GM23338 (cell line): ENCODE results near the gene MFAP4. TPM values are rescaled to one million over a fixed set of nuclear protein-coding genes. Genes with fewer than 3 reads are reported as not detected.

Source experiments
- ATAC-seq: fragments of 200-7000 bp; cut with Tn5 transposase; 3 replicates; pipeline ENCODE4 v1.9.1; 2020
- DNase-seq: peaks from one replicate; pipeline ENCODE4 v3.0.0-alpha.2; 2015; ENCODE audit warnings: low spot score
- H2AFZ ChIP-seq: fragments of 200-600 bp; sonication (generic); 2 replicates; pipeline ENCODE4 v1.8.0; 2016; ENCODE audit warnings: antibody characterized with exemption, mild to moderate bottlenecking, moderate library complexity
- H3F3A ChIP-seq: fragments of 200-600 bp; sonication (generic); replicated peaks from 2 replicates; pipeline ENCODE4 v1.8.0; 2017; ENCODE audit warnings: antibody characterized with exemption, mixed run types, low read depth
- H3K27ac ChIP-seq: fragments of 200-600 bp; sonication (generic); 2 replicates; pipeline ENCODE4 v1.6.1; 2016; ENCODE audit warnings: low read depth
- H3K27me3 ChIP-seq: fragments of 200-600 bp; sonication (generic); 2 replicates; pipeline ENCODE4 v1.8.0; 2016; ENCODE audit warnings: mild to moderate bottlenecking, mixed run types, moderate library complexity; ENCODE audit not compliant: insufficient read depth
- H3K36me3 ChIP-seq: fragments of 200-600 bp; sonication (generic); 2 replicates; pipeline ENCODE4 v1.8.0; 2016; ENCODE audit warnings: mild to moderate bottlenecking; ENCODE audit not compliant: insufficient read depth
- H3K4me1 ChIP-seq: fragments of 200-600 bp; sonication (generic); 2 replicates; pipeline ENCODE4 v1.8.0; 2016; ENCODE audit warnings: mild to moderate bottlenecking, moderate library complexity; ENCODE audit not compliant: insufficient read depth
- H3K4me2 ChIP-seq: fragments of 200-600 bp; sonication (generic); 2 replicates; pipeline ENCODE4 v1.7.1; 2017; ENCODE audit warnings: mixed run types
- H3K4me3 ChIP-seq: fragments of 200-600 bp; sonication (generic); 2 replicates; pipeline ENCODE4 v1.6.1; 2016; ENCODE audit warnings: mixed run types
- H3K79me2 ChIP-seq: fragments of 200-600 bp; sonication (generic); replicated peaks from 2 replicates; pipeline ENCODE4 v1.8.0; 2017; ENCODE audit warnings: mild to moderate bottlenecking; ENCODE audit not compliant: insufficient read depth
- H3K9me2 ChIP-seq: fragments of 200-600 bp; sonication (generic); 2 replicates; pipeline ENCODE4 v1.8.0; 2017; ENCODE audit not compliant: insufficient read depth
- H4K20me1 ChIP-seq: fragments of 200-600 bp; sonication (generic); replicated peaks from 2 replicates; pipeline ENCODE4 v1.8.0; 2017; ENCODE audit warnings: mild to moderate bottlenecking; ENCODE audit not compliant: insufficient read depth
- H3K27ac Mint-ChIP-seq: 2 replicates; pipeline ENCODE4 v1.8.0; 2020; ENCODE audit warnings: inconsistent platforms, mild to moderate bottlenecking, moderate library complexity, mixed read lengths
- H3K27me3 Mint-ChIP-seq: 3 replicates; pipeline ENCODE4 v1.8.0; 2022; ENCODE audit warnings: low read depth, mild to moderate bottlenecking, moderate library complexity, mixed read lengths, inconsistent platforms; ENCODE audit not compliant: insufficient read depth, poor library complexity
- H3K36me3 Mint-ChIP-seq: 3 replicates; pipeline ENCODE4 v1.8.0; 2021; ENCODE audit warnings: low read depth, mild to moderate bottlenecking, inconsistent platforms, moderate library complexity, mixed read lengths
- H3K4me1 Mint-ChIP-seq: 3 replicates; pipeline ENCODE4 v1.8.0; 2020; ENCODE audit warnings: mild to moderate bottlenecking, inconsistent platforms, mixed read lengths
- H3K4me3 Mint-ChIP-seq: 3 replicates; pipeline ENCODE4 v1.8.0; 2021; ENCODE audit warnings: moderate library complexity, mild to moderate bottlenecking, inconsistent platforms, mixed read lengths
- H3K9me3 Mint-ChIP-seq: 3 replicates; pipeline ENCODE4 v1.8.0; 2020; ENCODE audit warnings: moderate library complexity, mild to moderate bottlenecking, inconsistent platforms, mixed read lengths
- CREB1 ChIP-seq: fragments of 250-450 bp; sonication (Bioruptor Pico); IDR thresholded peaks from 2 replicates; pipeline ENCODE4 v1.5.0; 2020; ENCODE audit warnings: low read depth, mild to moderate bottlenecking, moderate library complexity
- CTCF ChIP-seq, 2 experiments: fragments of 200-600 bp in 1 of 2; sonication (generic) in 1 of 2; conservative IDR thresholded peaks; 2 replicates each; pipeline versions ENCODE4 v1.5.1 to v1.6.1; 2016 to 2017; ENCODE audit warnings: antibody characterized with exemption in 2 of 2, low read depth in 2 of 2, mild to moderate bottlenecking in 2 of 2, moderate library complexity in 1 of 2
- ETS1 ChIP-seq: IDR thresholded peaks from 2 replicates; pipeline ENCODE4 v1.6.1; 2016; ENCODE audit warnings: antibody characterized with exemption
- EZH2 ChIP-seq: fragments of 200-600 bp; sonication (generic); IDR thresholded peaks from one replicate; pipeline ENCODE4 v1.8.0; 2017; ENCODE audit warnings: antibody characterized with exemption, mild to moderate bottlenecking, low read depth; ENCODE audit not compliant: unreplicated experiment
- EZH2phosphoT487 ChIP-seq: fragments of 200-600 bp; sonication (generic); IDR thresholded peaks from one replicate; pipeline ENCODE4 v1.8.1; 2018; ENCODE audit warnings: antibody characterized with exemption; ENCODE audit not compliant: unreplicated experiment
- JUNB ChIP-seq: IDR thresholded peaks from one replicate; pipeline ENCODE4 v1.6.1; 2016; ENCODE audit warnings: antibody characterized with exemption; ENCODE audit not compliant: unreplicated experiment
- NANOG ChIP-seq: IDR thresholded peaks from 2 replicates; pipeline ENCODE4 v1.6.1; 2016; ENCODE audit warnings: antibody characterized with exemption, borderline replicate concordance
- POLR2AphosphoS5 ChIP-seq: IDR thresholded peaks from 2 replicates; pipeline ENCODE4 v1.6.1; 2016; ENCODE audit warnings: antibody characterized with exemption, low read depth
- REST ChIP-seq: IDR thresholded peaks from one replicate; pipeline ENCODE4 v1.6.1; 2018; ENCODE audit warnings: antibody characterized with exemption; ENCODE audit not compliant: unreplicated experiment
- STAT1 ChIP-seq: IDR thresholded peaks from one replicate; pipeline ENCODE4 v1.6.1; 2016; ENCODE audit warnings: antibody characterized with exemption; ENCODE audit not compliant: unreplicated experiment
- ZNF114 ChIP-seq: fragments of 250-450 bp; sonication (Bioruptor Pico); IDR thresholded peaks from 2 replicates; pipeline ENCODE4 v1.5.0; 2020; ENCODE audit warnings: mild to moderate bottlenecking, moderate library complexity
- ZNF331 ChIP-seq: fragments of 250-450 bp; sonication (Bioruptor Pico); IDR thresholded peaks from 2 replicates; pipeline ENCODE4 v1.5.0; 2020; ENCODE audit warnings: low read depth, mild to moderate bottlenecking, moderate library complexity
- ZNF462 ChIP-seq: fragments of 250-450 bp; sonication (Bioruptor Pico); IDR thresholded peaks from 2 replicates; pipeline ENCODE4 v1.5.0; 2020; ENCODE audit warnings: mild to moderate bottlenecking, moderate library complexity
- polyA plus RNA-seq: library from polyadenylated mRNA; unstranded; fragments of >200 nt; fragmentation: Nextera tagmentation; extraction: Ambion mirVana; gene quantifications from 2 replicates; pipeline ENCODE4 v1.2.1, GENCODE V29; 2016
- total RNA-seq: library from RNA; depleted of rRNA; stranded (reverse); fragments of >200 nt; shearing (Covaris generic); gene quantifications from 2 replicates; pipeline ENCODE4 v1.2.3, GENCODE V29; 2014

MFAP4 gene
- total and polyA plus RNA-seq, 2 experiments from 2014 or later = 7.7 to 9.7 TPM

GRCh38 chr17:19333736-19334290, 53.2 kb downstream of the MFAP4 start:
- H3K4me1 Mint-ChIP-seq = peaks cover 29% of the 10 kb centered on the region
- no peak overlapping the region for H2AFZ ChIP-seq
- H4K20me1 ChIP-seq = no peaks in the 10 kb centered on the region; the same call in 1 of the 2 replicates
- H3K9me3 Mint-ChIP-seq = no peaks in the 10 kb centered on the region
- H3K79me2 ChIP-seq = no peaks in the 10 kb centered on the region
- no peak overlapping the region for H3K4me3 Mint-ChIP-seq
- H3K9me2 ChIP-seq = no peaks in the 10 kb centered on the region
- ATAC-seq = peak; percentile 12
- peaks cover 23% of the 10 kb centered on the region for H3K27me3 Mint-ChIP-seq
- H3K27ac Mint-ChIP-seq = no peak overlapping the region
- no peaks in the 10 kb centered on the region for H3K36me3 Mint-ChIP-seq
- peaks cover 11% of the 10 kb centered on the region for H3K4me1 ChIP-seq
- no peak for DNase-seq
- H3K27me3 ChIP-seq = no peaks in the 10 kb centered on the region
- H3K36me3 ChIP-seq = no peaks in the 10 kb centered on the region
- H3K27ac ChIP-seq = no peak overlapping the region
- no peak overlapping the region for H3K4me3 ChIP-seq
- no peak for TF ChIP-seq JUNB
- TF ChIP-seq NANOG = no peak
- no peak for TF ChIP-seq CTCF (conservative IDR thresholded peaks at IDR 0.05; ENCODE audit: low read depth in 2 of 2)
- no peak for TF ChIP-seq REST
- no peak for TF ChIP-seq EZH2
- TF ChIP-seq EZH2phosphoT487 = no peak
- no peak for TF ChIP-seq CREB1 (CRISPR knock-in tag)
- TF ChIP-seq POLR2AphosphoS5 = no peak
- TF ChIP-seq ZNF114 (CRISPR knock-in tag) = no peak
- TF ChIP-seq ETS1 = no peak
- TF ChIP-seq ZNF462 (CRISPR knock-in tag) = no peak
- no peak for TF ChIP-seq ZNF331
- no peak for TF ChIP-seq STAT1
- H3K4me2 ChIP-seq = no peak overlapping the region
- H3F3A ChIP-seq = no peaks in the 10 kb centered on the region; the same call in none of the 2 replicates
